H9 (cell line): ENCODE measurements around the gene RARS2. TPM values are rescaled to one million over a fixed set of nuclear protein-coding genes. Genes with fewer than 3 reads are reported as not detected.

Source experiments
- DNase-seq: peaks from one replicate; pipeline ENCODE4 v3.0.0-alpha.2; 2017
- H2AFZ ChIP-seq: one replicate; pipeline ENCODE4 v1.6.1; 2013; ENCODE audit warnings: mild to moderate bottlenecking, low read length, control low read depth, moderate library complexity
- H2AK5ac ChIP-seq: 2 replicates; pipeline ENCODE4 v1.6.1; 2013; ENCODE audit warnings: low read length, control low read depth, mixed read lengths; ENCODE audit not compliant: insufficient read length
- H2BK120ac ChIP-seq: one replicate; pipeline ENCODE4 v1.6.1; 2013; ENCODE audit warnings: low read depth, mild to moderate bottlenecking, low read length, control low read depth, inconsistent platforms; ENCODE audit not compliant: poor library complexity, severe bottlenecking
- H2BK12ac ChIP-seq: 2 replicates; pipeline ENCODE4 v1.6.1; 2013; ENCODE audit warnings: low read length, control low read depth, mixed read lengths, low read depth; ENCODE audit not compliant: insufficient read length
- H2BK15ac ChIP-seq: 2 replicates; pipeline ENCODE4 v1.6.1; 2013; ENCODE audit warnings: low read depth, low read length, control low read depth
- H2BK20ac ChIP-seq: one replicate; pipeline ENCODE4 v1.6.1; 2013; ENCODE audit warnings: low read depth, mild to moderate bottlenecking, low read length, control low read depth, inconsistent platforms; ENCODE audit not compliant: poor library complexity, severe bottlenecking
- H2BK5ac ChIP-seq: 2 replicates; pipeline ENCODE4 v1.6.1; 2013; ENCODE audit warnings: low read length, control low read depth, mixed read lengths; ENCODE audit not compliant: insufficient read length
- H3K14ac ChIP-seq: 2 replicates; pipeline ENCODE4 v1.6.1; 2013; ENCODE audit warnings: low read length, control low read depth; ENCODE audit not compliant: insufficient read depth
- H3K18ac ChIP-seq: 2 replicates; pipeline ENCODE4 v1.6.1; 2013; ENCODE audit warnings: low read depth, mild to moderate bottlenecking, mixed read lengths, low read length, control low read depth; ENCODE audit not compliant: insufficient read length
- H3K23ac ChIP-seq: 2 replicates; pipeline ENCODE4 v1.6.1; 2013; ENCODE audit warnings: low read length, control low read depth, mixed read lengths, low read depth; ENCODE audit not compliant: insufficient read length
- H3K23me2 ChIP-seq: 2 replicates; pipeline ENCODE4 v1.6.1; 2013; ENCODE audit warnings: low read depth, mild to moderate bottlenecking, mixed read lengths, low read length, control low read depth; ENCODE audit not compliant: insufficient read length, poor library complexity, severe bottlenecking
- H3K27ac ChIP-seq: 2 replicates; pipeline ENCODE4 v1.5.1; 2013; ENCODE audit warnings: low read length, control low read depth, mixed read lengths, low read depth; ENCODE audit not compliant: insufficient read length
- H3K27me3 ChIP-seq: 2 replicates; pipeline ENCODE4 v1.6.1; 2013; ENCODE audit warnings: low read length, control low read depth, inconsistent platforms; ENCODE audit not compliant: insufficient read depth
- H3K4ac ChIP-seq: 2 replicates; pipeline ENCODE4 v1.6.1; 2013; ENCODE audit warnings: low read depth, mild to moderate bottlenecking, control low read depth, inconsistent platforms, low read length, moderate library complexity
- H3K4me1 ChIP-seq: 2 replicates; pipeline ENCODE4 v1.6.1; 2013; ENCODE audit warnings: low read length, control low read depth, inconsistent platforms; ENCODE audit not compliant: insufficient read depth
- H3K4me2 ChIP-seq: 2 replicates; pipeline ENCODE4 v1.6.1; 2013; ENCODE audit warnings: low read length, control low read depth, mixed read lengths; ENCODE audit not compliant: insufficient read length, insufficient read depth
- H3K56ac ChIP-seq: 2 replicates; pipeline ENCODE4 v1.6.1; 2013; ENCODE audit warnings: low read depth, mild to moderate bottlenecking, mixed read lengths, low read length, control low read depth; ENCODE audit not compliant: insufficient read length
- H3K79me1 ChIP-seq: 2 replicates; pipeline ENCODE4 v1.6.1; 2013; ENCODE audit warnings: low read depth, mild to moderate bottlenecking, moderate library complexity, low read length, control low read depth, inconsistent platforms; ENCODE audit not compliant: insufficient read depth, poor library complexity, severe bottlenecking
- H3K79me2 ChIP-seq: 2 replicates; pipeline ENCODE4 v1.6.1; 2013; ENCODE audit warnings: low read length, control low read depth, inconsistent platforms; ENCODE audit not compliant: insufficient read depth
- H3K9ac ChIP-seq: 2 replicates; pipeline ENCODE4 v1.6.1; 2013; ENCODE audit warnings: low read length, control low read depth, mixed read lengths; ENCODE audit not compliant: insufficient read length; ENCODE audit errors: extremely low read depth
- H3K9me3 ChIP-seq: one replicate; pipeline ENCODE4 v1.6.1; 2013; ENCODE audit warnings: low read depth, low read length, inconsistent platforms; ENCODE audit not compliant: control insufficient read depth
- H3T11ph ChIP-seq: one replicate; pipeline ENCODE4 v1.6.1; 2013; ENCODE audit warnings: mild to moderate bottlenecking, low read length, control low read depth, inconsistent platforms
- H4K20me1 ChIP-seq: one replicate; pipeline ENCODE4 v1.6.1; 2013; ENCODE audit not compliant: control insufficient read depth, insufficient read length, insufficient read depth
- H4K5ac ChIP-seq: 2 replicates; pipeline ENCODE4 v1.6.1; 2013; ENCODE audit warnings: low read depth, mild to moderate bottlenecking, mixed read lengths, low read length, control low read depth; ENCODE audit not compliant: insufficient read length
- H4K8ac ChIP-seq: replicated peaks from 2 replicates; pipeline ENCODE4 v1.6.1; 2013; ENCODE audit warnings: low read length, control low read depth, mixed read lengths, low read depth; ENCODE audit not compliant: insufficient read length
- H4K91ac ChIP-seq: 2 replicates; pipeline ENCODE4 v1.6.1; 2013; ENCODE audit warnings: low read depth, mild to moderate bottlenecking, moderate library complexity, mixed read lengths, low read length, control low read depth; ENCODE audit not compliant: insufficient read length
- H3K27ac Mint-ChIP-seq, 3 experiments: 2 replicates in 2 of 3; 3 replicates in 1 of 3; pipeline ENCODE4 v1.8.0; 2020 to 2021; ENCODE audit warnings: mixed read lengths in 3 of 3, mild to moderate bottlenecking in 1 of 3, moderate library complexity in 1 of 3
- H3K27me3 Mint-ChIP-seq: 2 replicates; pipeline ENCODE4 v1.8.0; 2021; ENCODE audit warnings: low read depth, mild to moderate bottlenecking, moderate library complexity, mixed read lengths
- H3K36me3 Mint-ChIP-seq, 3 experiments: 2 replicates in 2 of 3; 3 replicates in 1 of 3; pipeline ENCODE4 v1.8.0; 2020 to 2021; ENCODE audit warnings: low read depth in 3 of 3, mixed read lengths in 3 of 3; ENCODE audit not compliant: insufficient read depth in 1 of 3
- H3K4me1 Mint-ChIP-seq, 2 experiments: 2 replicates each; pipeline ENCODE4 v1.8.0; 2020; ENCODE audit warnings: mixed read lengths in 2 of 2
- H3K4me3 Mint-ChIP-seq, 2 experiments: 2 replicates in 1 of 2; 3 replicates in 1 of 2; pipeline ENCODE4 v1.8.0; 2020 to 2021; ENCODE audit warnings: mild to moderate bottlenecking in 2 of 2, mixed read lengths in 2 of 2, moderate library complexity in 1 of 2
- H3K9me3 Mint-ChIP-seq, 2 experiments: 2 replicates in 1 of 2; 3 replicates in 1 of 2; pipeline ENCODE4 v1.8.0; 2020; ENCODE audit warnings: mild to moderate bottlenecking in 2 of 2, mixed read lengths in 2 of 2, moderate library complexity in 1 of 2
- CTCF ChIP-seq: fragments of 200-600 bp; sonication (generic); conservative IDR thresholded peaks from 3 replicates; pipeline ENCODE4 v1.8.0; 2021; ENCODE audit warnings: antibody characterized with exemption, mild to moderate bottlenecking
- WGBS: extraction: QIAGEN DNeasy Blood & Tissue Kit; methylation state at CpG from one replicate; pipeline ENCODE4 v1.1.7; 2013; ENCODE audit warnings: missing lambda C conversion rate, low lambda C conversion rate, mixed read lengths; ENCODE audit not compliant: insufficient read length; ENCODE audit errors: extremely low coverage; 5-methylcytosine and 5-hydroxymethylcytosine counted together
- total RNA-seq: library from RNA; stranded (reverse); gene quantifications from 2 replicates; pipeline ENCODE4 v1.2.1, GENCODE V29; 2021

Gene RARS2
- total RNA-seq, 1 experiment from 2014 or later = 45.1 TPM

GRCh38 chr6:87541041-87541440, 48.7 kb downstream of the RARS2 start:
- Histone ChIP-seq H3K27me3 (no peaks in the 10 kb centered on the region), H3K56ac (no peak overlapping the region), H3K4me1 (no peaks in the 10 kb centered on the region), H4K91ac (no peak overlapping the region), H3T11ph (no peak overlapping the region), H2BK20ac (no peak overlapping the region), H3K4me2 (no peak overlapping the region), H3K79me1 (no peaks in the 10 kb centered on the region), H4K8ac (no peak overlapping the region), H3K27ac (no peak overlapping the region), H3K14ac (no peak overlapping the region), H2BK120ac (no peak overlapping the region), H3K79me2 (no peaks in the 10 kb centered on the region), H2AK5ac (no peak overlapping the region), H3K23me2 (no peaks in the 10 kb centered on the region), H3K23ac (no peak overlapping the region), H4K20me1 (no peaks in the 10 kb centered on the region), H2BK5ac (no peak overlapping the region), H3K9ac (no peak overlapping the region), H3K9me3 (no peaks in the 10 kb centered on the region), H2BK12ac (no peak overlapping the region), H2AFZ (no peak overlapping the region), H4K5ac (no peak overlapping the region), H3K18ac (no peak overlapping the region), H2BK15ac (no peak overlapping the region), H3K4ac (no peak overlapping the region)
- Mint-ChIP-seq H3K27ac (no peak overlapping the region), H3K9me3 (peaks cover 11 to 13% of the 10 kb centered on the region in 2 experiments; a peak in 2 of 5 replicates), H3K4me1 (no peaks in the 10 kb centered on the region), H3K4me3 (no peak overlapping the region), H3K27me3 (no peaks in the 10 kb centered on the region), H3K36me3 (peaks cover 40 to 69% (median 53%) of the 10 kb centered on the region in 3 experiments)
- TF ChIP-seq CTCF = no peak
- no peak for DNase-seq
- no CpG with 5 or more reads among the region's 1 CpG for WGBS
